Smooth muscle cell (in vitro differentiated cells): Measurements from ENCODE around the gene CLDN24. TPM values are rescaled to one million over a fixed set of nuclear protein-coding genes. Genes with fewer than 3 reads are reported as not detected.

Experiments used
- DNase-seq: peaks from one replicate; lab custom pipeline; 2025; ENCODE audit not compliant: unreplicated experiment; lab: John Stamatoyannopoulos, UW
- H2AFZ ChIP-seq: fragments of 200-600 bp; sonication (generic); 2 replicates; pipeline ENCODE4 v1.6.0; 2016; ENCODE audit warnings: antibody characterized with exemption, low read depth, mild to moderate bottlenecking
- H3F3A ChIP-seq: fragments of 200-600 bp; sonication (generic); 2 replicates; pipeline ENCODE4 v1.6.0; 2017; ENCODE audit warnings: antibody characterized with exemption, low read depth
- H3K27ac ChIP-seq: fragments of 200-600 bp; sonication (generic); 2 replicates; pipeline ENCODE4 v1.5.1; 2016; ENCODE audit warnings: low read depth, mild to moderate bottlenecking
- H3K27me3 ChIP-seq: fragments of 200-600 bp; sonication (generic); 2 replicates; pipeline ENCODE4 v1.6.1; 2016; ENCODE audit warnings: low read depth, mild to moderate bottlenecking
- H3K36me3 ChIP-seq: fragments of 200-600 bp; sonication (generic); 2 replicates; pipeline ENCODE4 v1.5.1; 2016; ENCODE audit warnings: low read depth
- H3K4me1 ChIP-seq: fragments of 200-600 bp; sonication (generic); 2 replicates; pipeline ENCODE4 v1.5.1; 2016; ENCODE audit warnings: low read depth
- H3K4me2 ChIP-seq: fragments of 200-600 bp; sonication (generic); 2 replicates; pipeline ENCODE4 v1.6.0; 2016; ENCODE audit warnings: mild to moderate bottlenecking
- H3K4me3 ChIP-seq: fragments of 200-600 bp; sonication (generic); 2 replicates; pipeline ENCODE4 v1.5.1; 2016; ENCODE audit warnings: mild to moderate bottlenecking
- H3K79me2 ChIP-seq: fragments of 200-600 bp; sonication (generic); 2 replicates; pipeline ENCODE4 v1.6.0; 2016; ENCODE audit warnings: low read depth, mild to moderate bottlenecking
- H3K9ac ChIP-seq: fragments of 200-600 bp; sonication (generic); 2 replicates; pipeline ENCODE4 v1.6.0; 2016; ENCODE audit warnings: low read depth
- H3K9me3 ChIP-seq: fragments of 200-600 bp; sonication (generic); replicated peaks from 2 replicates; pipeline ENCODE4 v1.5.1; 2016; ENCODE audit warnings: low read depth
- H4K20me1 ChIP-seq: fragments of 200-600 bp; sonication (generic); 2 replicates; pipeline ENCODE4 v1.6.0; 2016; ENCODE audit warnings: low read depth
- CTCF ChIP-seq: fragments of 200-600 bp; sonication (generic); IDR thresholded peaks from 2 replicates; pipeline ENCODE4 v1.5.1; 2017; ENCODE audit warnings: borderline replicate concordance, mild to moderate bottlenecking, antibody characterized with exemption; ENCODE audit not compliant: insufficient read depth, poor library complexity, severe bottlenecking
- WGBS: methylation state at CpG from one replicate; pipeline ENCODE4 v1.1.7; 2016; ENCODE audit warnings: low lambda C conversion rate; 5-methylcytosine and 5-hydroxymethylcytosine counted together
- polyA plus RNA-seq: library from polyadenylated mRNA; unstranded; fragments of >200 nt; fragmentation: Nextera tagmentation; extraction: Ambion mirVana; gene quantifications from 2 replicates; pipeline ENCODE4 v1.2.1, GENCODE V29; 2016
- total RNA-seq: library from RNA; depleted of rRNA; stranded (reverse); fragments of >200 nt; gene quantifications from 2 replicates; pipeline ENCODE4 v1.2.3, GENCODE V29; 2014

The CLDN24 gene
- total and polyA plus RNA-seq, 2 experiments from 2014 or later = not detected

DNA sequence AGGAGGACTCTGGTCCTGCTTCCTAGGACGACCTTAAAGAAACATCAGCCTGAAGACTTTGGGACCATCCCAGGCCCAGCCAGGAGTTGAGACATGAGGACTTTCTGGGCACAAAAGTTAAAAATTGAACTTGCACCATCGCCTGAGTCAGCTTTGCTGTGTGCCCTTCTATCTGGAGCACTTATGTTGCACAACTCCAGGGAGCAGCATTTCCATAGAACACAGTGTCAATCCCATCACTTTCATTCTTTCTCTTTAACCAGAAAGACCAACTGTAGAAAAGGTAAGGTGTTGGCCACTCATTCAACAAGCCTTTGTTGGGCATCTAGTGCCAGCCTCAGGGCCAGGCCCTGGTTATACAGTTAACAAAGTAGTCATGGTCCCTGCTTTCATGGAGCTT, 8.6 kb upstream of the CLDN24 start:
- Histone ChIP-seq H3K4me1 (peaks cover 12% of the 10 kb centered on the region), H3K27ac (no peak overlapping the region), H3F3A (no peaks in the 10 kb centered on the region), H2AFZ (no peak overlapping the region), H3K9ac (no peak overlapping the region), H3K79me2 (no peaks in the 10 kb centered on the region), H4K20me1 (no peaks in the 10 kb centered on the region), H3K4me3 (no peak overlapping the region), H3K9me3 (no peaks in the 10 kb centered on the region), H3K27me3 (no peaks in the 10 kb centered on the region), H3K4me2 (no peak overlapping the region), H3K36me3 (no peaks in the 10 kb centered on the region)
- DNase-seq = no peak
- WGBS = 93% methylated on average over 2 of the region's 2 CpGs
- no peak for TF ChIP-seq CTCF

- H3F3A ChIP-seq = no peaks in the 10 kb centered on the region
- no peak overlapping the region for H3K9ac ChIP-seq
- H4K20me1 ChIP-seq = no peaks in the 10 kb centered on the region
- H3K27me3 ChIP-seq = no peaks in the 10 kb centered on the region
- H3K36me3 ChIP-seq = no peaks in the 10 kb centered on the region
- H2AFZ ChIP-seq = no peak overlapping the region
- WGBS = 82% methylated on average over 10 of the region's 10 CpGs
- no peaks in the 10 kb centered on the region for H3K79me2 ChIP-seq
- no peak for TF ChIP-seq CTCF
- no peak overlapping the region for H3K4me3 ChIP-seq
- no peaks in the 10 kb centered on the region for H3K9me3 ChIP-seq
- no peak for DNase-seq
- no peak overlapping the region for H3K4me2 ChIP-seq
- H3K4me1 ChIP-seq = peaks cover 11% of the 10 kb centered on the region
- H3K27ac ChIP-seq = no peak overlapping the region
These were observed 7.9 kb upstream of the CLDN24 start for GRCh38 chr4:183329954-183330742.

GRCh38 chr4:183329244-183329643, 7.0 kb upstream of the CLDN24 start:
- no peaks in the 10 kb centered on the region for H4K20me1 ChIP-seq
- 88% methylated on average over 6 of the region's 6 CpGs for WGBS

More at GRCh38 chr4:183329244-183329643, 7.0 kb upstream of the CLDN24 start:
- Histone ChIP-seq H3K4me1 (peaks cover 2% of the 10 kb centered on the region), H3K4me3 (no peak overlapping the region), H2AFZ (no peak overlapping the region), H3K27ac (peak overlapping the region; percentile 23), H3K36me3 (no peaks in the 10 kb centered on the region), H3K79me2 (no peaks in the 10 kb centered on the region), H3K9me3 (no peaks in the 10 kb centered on the region), H3F3A (no peaks in the 10 kb centered on the region), H3K9ac (no peak overlapping the region), H3K4me2 (peak overlapping the region; percentile 21), H3K27me3 (no peaks in the 10 kb centered on the region)
- TF ChIP-seq CTCF = no peak
- no peak for DNase-seq
